Smooth muscle cell (in vitro differentiated cells): Measurements from ENCODE around the gene KCNQ4. TPM values are rescaled to one million over a fixed set of nuclear protein-coding genes. Genes with fewer than 3 reads are reported as not detected.
A peak's percentile ranks its signal among the peaks of the same experiment; 100 is the strongest.

Experiments
- DNase-seq: peaks from one replicate; lab custom pipeline; 2025; ENCODE audit not compliant: unreplicated experiment; lab: John Stamatoyannopoulos, UW
- H2AFZ ChIP-seq: fragments of 200-600 bp; sonication (generic); 2 replicates; pipeline ENCODE4 v1.6.0; 2016; ENCODE audit warnings: antibody characterized with exemption, low read depth, mild to moderate bottlenecking
- H3F3A ChIP-seq: fragments of 200-600 bp; sonication (generic); 2 replicates; pipeline ENCODE4 v1.6.0; 2017; ENCODE audit warnings: antibody characterized with exemption, low read depth
- H3K27ac ChIP-seq: fragments of 200-600 bp; sonication (generic); 2 replicates; pipeline ENCODE4 v1.5.1; 2016; ENCODE audit warnings: low read depth, mild to moderate bottlenecking
- H3K27me3 ChIP-seq: fragments of 200-600 bp; sonication (generic); 2 replicates; pipeline ENCODE4 v1.6.1; 2016; ENCODE audit warnings: low read depth, mild to moderate bottlenecking
- H3K36me3 ChIP-seq: fragments of 200-600 bp; sonication (generic); 2 replicates; pipeline ENCODE4 v1.5.1; 2016; ENCODE audit warnings: low read depth
- H3K4me1 ChIP-seq: fragments of 200-600 bp; sonication (generic); 2 replicates; pipeline ENCODE4 v1.5.1; 2016; ENCODE audit warnings: low read depth
- H3K4me2 ChIP-seq: fragments of 200-600 bp; sonication (generic); 2 replicates; pipeline ENCODE4 v1.6.0; 2016; ENCODE audit warnings: mild to moderate bottlenecking
- H3K4me3 ChIP-seq: fragments of 200-600 bp; sonication (generic); 2 replicates; pipeline ENCODE4 v1.5.1; 2016; ENCODE audit warnings: mild to moderate bottlenecking
- H3K79me2 ChIP-seq: fragments of 200-600 bp; sonication (generic); 2 replicates; pipeline ENCODE4 v1.6.0; 2016; ENCODE audit warnings: low read depth, mild to moderate bottlenecking
- H3K9ac ChIP-seq: fragments of 200-600 bp; sonication (generic); 2 replicates; pipeline ENCODE4 v1.6.0; 2016; ENCODE audit warnings: low read depth
- H3K9me3 ChIP-seq: fragments of 200-600 bp; sonication (generic); replicated peaks from 2 replicates; pipeline ENCODE4 v1.5.1; 2016; ENCODE audit warnings: low read depth
- H4K20me1 ChIP-seq: fragments of 200-600 bp; sonication (generic); 2 replicates; pipeline ENCODE4 v1.6.0; 2016; ENCODE audit warnings: low read depth
- CTCF ChIP-seq: fragments of 200-600 bp; sonication (generic); IDR thresholded peaks from 2 replicates; pipeline ENCODE4 v1.5.1; 2017; ENCODE audit warnings: borderline replicate concordance, mild to moderate bottlenecking, antibody characterized with exemption; ENCODE audit not compliant: insufficient read depth, poor library complexity, severe bottlenecking
- WGBS: methylation state at CpG from one replicate; pipeline ENCODE4 v1.1.7; 2016; ENCODE audit warnings: low lambda C conversion rate; 5-methylcytosine and 5-hydroxymethylcytosine counted together
- polyA plus RNA-seq: library from polyadenylated mRNA; unstranded; fragments of >200 nt; fragmentation: Nextera tagmentation; extraction: Ambion mirVana; gene quantifications from 2 replicates; pipeline ENCODE4 v1.2.1, GENCODE V29; 2016
- total RNA-seq: library from RNA; depleted of rRNA; stranded (reverse); fragments of >200 nt; gene quantifications from 2 replicates; pipeline ENCODE4 v1.2.3, GENCODE V29; 2014

KCNQ4 gene
- total and polyA plus RNA-seq, 2 experiments from 2014 or later, result 0.06 TPM; not detected in 1

GRCh38 chr1:40749817-40750216 lies 33.8 kb upstream of the KCNQ4 start:
- peak overlapping the region; percentile 71 for H3K27ac ChIP-seq
- H3K27me3 ChIP-seq, result no peaks in the 10 kb centered on the region

GRCh38 chr1:40750451-40750908 lies 33.1 kb upstream of the KCNQ4 start:
- Histone ChIP-seq H3K9ac (no peak overlapping the region), H3K27ac (peak overlapping the region; percentile 71), H2AFZ (no peak overlapping the region), H3K79me2 (no peaks in the 10 kb centered on the region), H3K27me3 (no peaks in the 10 kb centered on the region), H3K4me3 (no peak overlapping the region), H3K36me3 (peaks cover 12% of the 10 kb centered on the region), H3F3A (no peaks in the 10 kb centered on the region), H3K9me3 (no peaks in the 10 kb centered on the region), H3K4me1 (peaks cover 1% of the 10 kb centered on the region), H3K4me2 (peak overlapping the region; percentile 62), H4K20me1 (peaks cover 95% of the 10 kb centered on the region)
- 22% methylated on average over 2 of the region's 2 CpGs for WGBS
- no peak for TF ChIP-seq CTCF
- DNase-seq, result no peak

More at GRCh38 chr1:40749817-40750216, 33.8 kb upstream of the KCNQ4 start:
- Histone ChIP-seq H3K36me3 (peaks cover 12% of the 10 kb centered on the region), H3K4me2 (peak overlapping the region; percentile 62), H3K79me2 (no peaks in the 10 kb centered on the region), H2AFZ (no peak overlapping the region), H3F3A (no peaks in the 10 kb centered on the region), H4K20me1 (peaks cover 96% of the 10 kb centered on the region), H3K4me1 (peaks cover 8% of the 10 kb centered on the region), H3K9ac (no peak overlapping the region), H3K9me3 (no peaks in the 10 kb centered on the region), H3K4me3 (no peak overlapping the region)
- no peak for TF ChIP-seq CTCF
- no peak for DNase-seq
- 90% methylated on average over 3 of the region's 3 CpGs for WGBS

GRCh38 chr1:40751802-40752201 lies 31.8 kb upstream of the KCNQ4 start:
- no peaks in the 10 kb centered on the region for H3K9me3 ChIP-seq
- H3K27me3 ChIP-seq, result no peaks in the 10 kb centered on the region
- H4K20me1 ChIP-seq, result peaks cover 95% of the 10 kb centered on the region
- no peaks in the 10 kb centered on the region for H3K79me2 ChIP-seq
- H3K4me1 ChIP-seq, result no peaks in the 10 kb centered on the region
- no peak for TF ChIP-seq CTCF
- no peak overlapping the region for H3K4me3 ChIP-seq
- H3K9ac ChIP-seq, result no peak overlapping the region
- H3K27ac ChIP-seq, result no peak overlapping the region
- H2AFZ ChIP-seq, result no peak overlapping the region
- H3K36me3 ChIP-seq, result peaks cover 12% of the 10 kb centered on the region
- no peak overlapping the region for H3K4me2 ChIP-seq
- no peak for DNase-seq
- 81% methylated on average over 4 of the region's 4 CpGs for WGBS
- H3F3A ChIP-seq, result no peaks in the 10 kb centered on the region
